Transverse colon (tissue), 4 donors: Measurements from ENCODE around the gene CHCHD6.

ENCODE experiments used
- EP300 ChIP-seq: sonication (generic); formaldehyde crosslinking; IDR thresholded peaks from one replicate; pipeline ENCODE4 v1.6.1; 2017; ENCODE audit warnings: antibody characterized with exemption, low read depth
- POLR2A ChIP-seq: fragments of 450-650 bp; IDR thresholded peaks from one replicate; pipeline ENCODE4 v1.6.1; 2016; ENCODE audit warnings: antibody characterized with exemption, mild to moderate bottlenecking, moderate library complexity
- POLR2AphosphoS5 ChIP-seq, 3 donors: sonication (generic); formaldehyde crosslinking; IDR thresholded peaks; one replicate each; pipeline ENCODE4 v1.6.1; 2016; ENCODE audit warnings: antibody characterized with exemption in 3 of 3
- TF ChIP-seq, protein P1 (sequence below), 5 experiments: fragments of 200-600 bp in 3 of 5; fragments of 450-650 bp in 2 of 5; sonication (generic) in 3 of 5; IDR thresholded peaks; 1 replicate in 2 of 5; 2 replicates in 3 of 5; pipeline ENCODE4 v1.5.1; 2016 to 2017; ENCODE audit warnings: antibody characterized with exemption in 5 of 5, inconsistent platforms in 3 of 5, mild to moderate bottlenecking in 2 of 5, moderate library complexity in 1 of 5

DNA sequence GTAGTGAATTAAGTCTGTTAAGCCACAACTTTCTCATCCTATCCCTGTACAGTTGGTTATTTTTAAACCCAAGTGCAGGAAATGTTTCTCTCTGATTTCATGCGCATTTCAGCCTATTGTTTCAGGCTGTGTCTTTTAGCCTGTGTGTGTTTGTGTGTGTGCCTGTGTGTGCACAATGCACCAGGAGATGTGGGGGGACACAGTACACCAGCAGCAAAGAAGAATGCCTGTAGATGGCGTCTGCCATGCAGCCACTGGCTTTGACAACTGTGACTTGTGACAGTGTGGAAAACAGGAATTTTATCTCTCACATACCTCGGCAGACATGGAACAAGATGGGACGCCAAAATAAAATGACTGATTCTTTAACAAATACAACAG is 235.3 kb downstream of the CHCHD6 start:
- TF ChIP-seq, protein P1, sequence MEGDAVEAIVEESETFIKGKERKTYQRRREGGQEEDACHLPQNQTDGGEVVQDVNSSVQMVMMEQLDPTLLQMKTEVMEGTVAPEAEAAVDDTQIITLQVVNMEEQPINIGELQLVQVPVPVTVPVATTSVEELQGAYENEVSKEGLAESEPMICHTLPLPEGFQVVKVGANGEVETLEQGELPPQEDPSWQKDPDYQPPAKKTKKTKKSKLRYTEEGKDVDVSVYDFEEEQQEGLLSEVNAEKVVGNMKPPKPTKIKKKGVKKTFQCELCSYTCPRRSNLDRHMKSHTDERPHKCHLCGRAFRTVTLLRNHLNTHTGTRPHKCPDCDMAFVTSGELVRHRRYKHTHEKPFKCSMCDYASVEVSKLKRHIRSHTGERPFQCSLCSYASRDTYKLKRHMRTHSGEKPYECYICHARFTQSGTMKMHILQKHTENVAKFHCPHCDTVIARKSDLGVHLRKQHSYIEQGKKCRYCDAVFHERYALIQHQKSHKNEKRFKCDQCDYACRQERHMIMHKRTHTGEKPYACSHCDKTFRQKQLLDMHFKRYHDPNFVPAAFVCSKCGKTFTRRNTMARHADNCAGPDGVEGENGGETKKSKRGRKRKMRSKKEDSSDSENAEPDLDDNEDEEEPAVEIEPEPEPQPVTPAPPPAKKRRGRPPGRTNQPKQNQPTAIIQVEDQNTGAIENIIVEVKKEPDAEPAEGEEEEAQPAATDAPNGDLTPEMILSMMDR (IDR thresholded peaks at IDR 0.05) = no peak
- TF ChIP-seq POLR2A (no peak), POLR2AphosphoS5 (IDR thresholded peaks at IDR 0.05) (no peak), EP300 (no peak)
